Activated CD4-positive, alpha-beta T cell treated with anti-CD3 and anti-CD28 coated beads, Interleukin-2, amount 50 U/mL, for 4 hours (primary cell): ENCODE data around the gene IL37.
A peak's percentile ranks its signal among the peaks of the same experiment; 100 is the strongest.
"Not testable (repeated sequence)": the region's sequence is repeated elsewhere in the genome, so short reads cannot be mapped to it uniquely, and the experiment has no call there.

Experiments used
- DNase-seq, 2 experiments: peaks; one replicate each; pipeline ENCODE4 v3.0.0-alpha.2; 2020

The IL37 gene

GRCh38 chr2:112923967-112924338 lies 13.0 kb downstream of the IL37 start:
- DNase-seq: no peak

- DNase-seq: no peak
Measured at GRCh38 chr2:112924360-112924759, 13.4 kb downstream of the IL37 start.

GRCh38 chr2:112924821-112925220 lies 13.9 kb downstream of the IL37 start:
- no peak for DNase-seq

- no peak for DNase-seq
Measured at GRCh38 chr2:112926707-112927106, 15.7 kb downstream of the IL37 start.

- no peak for DNase-seq
Measured at GRCh38 chr2:112927745-112928144, 16.8 kb downstream of the IL37 start.

- DNase-seq: no peak
Measured at GRCh38 chr2:112933261-112933660, 22.3 kb downstream of the IL37 start.

GRCh38 chr2:112934117-112934516 lies 23.2 kb downstream of the IL37 start:
- not testable (repeated sequence) for DNase-seq

- no peak for DNase-seq
Measured at GRCh38 chr2:112936927-112937232, 25.9 kb downstream of the IL37 start.

- no peak for DNase-seq
Measured at GRCh38 chr2:112938904-112939303, 27.9 kb downstream of the IL37 start.

- no peak for DNase-seq
Measured at GRCh38 chr2:112939425-112939824, 28.5 kb downstream of the IL37 start.

- DNase-seq: no peak
Measured at GRCh38 chr2:112940859-112941625, 30.1 kb downstream of the IL37 start.

- peak; percentile 32 to 33 for DNase-seq
Measured at GRCh38 chr2:112941753-112942653, 31.0 kb downstream of the IL37 start.

GRCh38 chr2:112942654-112943002 lies 31.7 kb downstream of the IL37 start:
- no peak for DNase-seq

- DNase-seq: no peak
Measured at GRCh38 chr2:112944971-112945370, 34.0 kb downstream of the IL37 start.

GRCh38 chr2:112946086-112946485 lies 35.1 kb downstream of the IL37 start:
- no peak for DNase-seq

- DNase-seq: no peak
Measured at GRCh38 chr2:112947374-112947773, 36.4 kb downstream of the IL37 start.

- no peak for DNase-seq
Measured at GRCh38 chr2:112949456-112949855, 38.5 kb downstream of the IL37 start.

- DNase-seq: no peak
Measured at GRCh38 chr2:112954364-112954763, 43.4 kb downstream of the IL37 start.

GRCh38 chr2:112957511-112957910 lies 46.5 kb downstream of the IL37 start:
- no peak for DNase-seq

GRCh38 chr2:112958428-112959108 lies 47.6 kb downstream of the IL37 start:
- DNase-seq: peak in 1 of 2 experiments; percentile 6

GRCh38 chr2:112959109-112959812 lies 48.3 kb downstream of the IL37 start:
- no peak for DNase-seq

- no peak for DNase-seq
Measured at GRCh38 chr2:112960230-112960825, 49.4 kb downstream of the IL37 start.
